ENCODE measurements around the gene HOXB2.
"Not testable (repeated sequence)": the region's sequence is repeated elsewhere in the genome, so short reads cannot be mapped to it uniquely, and the experiment has no call there.

Gene HOXB2

DNA sequence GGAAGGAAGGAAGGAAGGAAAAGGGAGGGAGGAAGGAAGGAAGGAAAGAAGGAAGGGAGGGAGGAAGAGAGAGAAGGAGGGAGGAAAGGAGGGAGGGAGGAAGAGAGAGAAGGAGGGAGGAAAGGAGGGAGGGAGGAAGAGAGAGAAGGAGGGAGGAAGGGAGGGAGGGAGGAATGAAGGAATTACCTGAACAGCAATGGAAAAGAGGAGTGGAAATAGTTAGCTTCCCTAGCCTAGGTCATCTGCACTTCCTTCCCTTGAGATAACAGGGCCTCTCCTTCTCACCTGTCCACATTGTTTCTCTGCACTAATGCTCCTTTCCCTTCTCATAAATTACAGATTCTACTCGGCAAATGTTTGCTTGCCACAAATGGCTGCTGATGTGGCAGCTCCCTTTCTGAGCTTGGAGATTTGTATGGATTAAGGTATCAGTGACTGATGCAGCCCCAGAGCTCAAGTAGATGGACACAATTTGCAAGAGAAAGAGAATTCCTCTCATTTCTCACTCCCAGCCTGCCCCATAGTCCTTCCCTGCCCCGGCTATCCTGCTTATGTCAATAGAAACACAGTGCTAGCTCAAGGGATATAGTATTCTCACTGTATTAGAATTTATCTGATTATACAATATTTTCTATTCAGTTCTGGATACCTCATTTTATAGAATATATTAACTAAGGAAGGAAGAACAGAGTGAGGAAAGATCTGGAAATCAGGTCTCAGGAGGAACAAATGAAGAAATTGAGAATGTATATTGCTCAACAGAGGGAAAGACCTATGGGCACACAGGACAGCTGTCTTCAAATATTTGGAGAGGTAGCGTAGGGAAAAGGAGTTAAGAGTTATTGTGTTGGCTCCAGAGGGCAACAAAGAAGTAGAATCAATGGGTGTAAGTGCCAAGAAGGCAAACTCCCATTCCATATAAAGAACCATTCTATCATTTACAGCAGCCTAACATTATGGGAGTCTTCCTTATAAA is 28.7 kb downstream of the HOXB2 start:
- DNase-seq (ENCODE audit: insufficient read length, low spot score): no peak
- FAIRE-seq: no peak

DNA sequence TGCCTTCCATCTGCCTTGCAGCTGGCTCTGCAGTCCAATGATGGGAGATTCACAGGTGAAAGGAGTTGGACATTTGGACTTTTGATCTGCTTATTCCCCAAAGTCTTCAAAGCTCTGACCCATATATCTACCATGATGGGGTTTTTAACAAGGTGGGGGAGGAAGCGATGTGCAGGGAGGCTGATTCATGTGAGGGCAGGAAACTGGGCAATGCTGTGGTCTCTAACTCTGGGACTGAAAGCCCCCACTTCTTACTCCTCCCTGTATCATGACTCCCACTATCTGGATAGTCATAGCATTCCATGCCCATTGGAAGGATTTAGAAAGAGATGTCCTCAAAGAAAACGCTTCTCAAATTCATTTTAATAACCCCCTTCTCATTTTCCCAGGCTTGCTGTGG is 30.4 kb downstream of the HOXB2 start:
- TF ChIP-seq, protein P1, sequence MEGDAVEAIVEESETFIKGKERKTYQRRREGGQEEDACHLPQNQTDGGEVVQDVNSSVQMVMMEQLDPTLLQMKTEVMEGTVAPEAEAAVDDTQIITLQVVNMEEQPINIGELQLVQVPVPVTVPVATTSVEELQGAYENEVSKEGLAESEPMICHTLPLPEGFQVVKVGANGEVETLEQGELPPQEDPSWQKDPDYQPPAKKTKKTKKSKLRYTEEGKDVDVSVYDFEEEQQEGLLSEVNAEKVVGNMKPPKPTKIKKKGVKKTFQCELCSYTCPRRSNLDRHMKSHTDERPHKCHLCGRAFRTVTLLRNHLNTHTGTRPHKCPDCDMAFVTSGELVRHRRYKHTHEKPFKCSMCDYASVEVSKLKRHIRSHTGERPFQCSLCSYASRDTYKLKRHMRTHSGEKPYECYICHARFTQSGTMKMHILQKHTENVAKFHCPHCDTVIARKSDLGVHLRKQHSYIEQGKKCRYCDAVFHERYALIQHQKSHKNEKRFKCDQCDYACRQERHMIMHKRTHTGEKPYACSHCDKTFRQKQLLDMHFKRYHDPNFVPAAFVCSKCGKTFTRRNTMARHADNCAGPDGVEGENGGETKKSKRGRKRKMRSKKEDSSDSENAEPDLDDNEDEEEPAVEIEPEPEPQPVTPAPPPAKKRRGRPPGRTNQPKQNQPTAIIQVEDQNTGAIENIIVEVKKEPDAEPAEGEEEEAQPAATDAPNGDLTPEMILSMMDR (IDR thresholded peaks at IDR 0.05; ENCODE audit: insufficient read depth, missing control alignments): no peak
- DNase-seq (ENCODE audit: insufficient read length, low spot score) (no peak), FAIRE-seq (no peak)

More for the DNA sequence above, 28.7 kb downstream of the HOXB2 start:
- TF ChIP-seq, protein P1 (IDR thresholded peaks at IDR 0.05; ENCODE audit: insufficient read depth, missing control alignments): no peak

DNA sequence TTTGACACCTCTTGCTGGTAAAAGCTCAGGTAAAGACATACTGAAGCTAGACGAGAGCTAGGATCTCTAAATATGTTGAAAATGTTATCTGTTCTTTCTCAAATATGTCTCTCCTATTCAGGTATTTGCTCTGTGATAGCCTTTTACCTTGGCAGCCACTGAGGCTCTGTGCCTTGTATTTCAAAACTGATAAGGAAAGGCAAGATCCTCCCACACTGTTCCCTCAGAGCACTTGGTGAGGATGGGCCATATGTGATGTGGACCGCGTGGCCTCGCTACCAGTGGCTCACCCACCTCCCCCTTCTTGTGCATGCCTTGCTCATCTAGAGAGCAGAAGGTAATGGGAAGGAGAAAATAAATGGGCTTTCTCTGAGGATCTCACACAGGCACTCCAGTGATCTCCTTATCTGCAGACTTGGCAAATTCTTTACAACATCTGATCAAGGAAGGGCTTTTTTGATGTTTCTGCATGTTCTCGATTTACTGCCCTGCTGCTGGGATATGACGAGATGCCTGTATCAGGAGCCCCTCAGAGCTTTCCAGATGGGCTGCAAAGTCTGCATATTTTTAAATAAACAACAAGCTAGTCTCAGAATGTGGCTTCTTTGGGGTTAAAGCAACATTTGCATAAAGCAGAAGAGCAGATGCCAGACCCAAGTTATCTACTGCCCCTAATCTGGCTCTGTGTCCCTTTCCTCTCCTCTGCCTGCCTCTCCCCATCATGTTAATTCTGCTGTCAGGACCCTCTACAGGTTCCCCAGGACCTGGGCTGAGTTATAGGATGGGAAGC is 31.0 kb downstream of the HOXB2 start:
- FAIRE-seq: no peak
- TF ChIP-seq, protein P1 (IDR thresholded peaks at IDR 0.05; ENCODE audit: insufficient read depth, missing control alignments): no peak

DNA sequence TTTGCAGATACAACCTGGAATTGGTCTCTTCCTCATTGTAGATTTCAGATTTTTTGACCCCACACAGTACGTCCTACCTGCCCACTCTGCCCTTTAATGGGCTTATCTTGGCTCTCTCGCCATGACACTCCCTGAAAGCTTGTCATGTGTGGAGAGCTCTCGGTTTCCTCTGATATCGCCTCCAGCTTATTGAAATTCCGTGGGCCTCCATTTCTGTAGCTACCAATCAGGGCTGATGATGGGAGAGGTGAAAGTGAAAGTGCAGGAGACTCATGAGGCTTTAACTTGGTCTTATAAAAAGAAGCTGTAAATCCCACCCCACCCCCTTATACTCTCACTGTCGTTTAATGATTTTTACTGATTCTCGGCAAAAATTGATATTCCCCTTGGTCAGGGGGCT is 31.8 kb downstream of the HOXB2 start:
- TF ChIP-seq, protein P1 (IDR thresholded peaks at IDR 0.05; ENCODE audit: insufficient read depth, missing control alignments): no peak
- no peak for FAIRE-seq
- no peak for DNase-seq (ENCODE audit: insufficient read length, low spot score)

More for the DNA sequence above, 31.0 kb downstream of the HOXB2 start:
- no peak for DNase-seq (ENCODE audit: insufficient read length, low spot score)

DNA sequence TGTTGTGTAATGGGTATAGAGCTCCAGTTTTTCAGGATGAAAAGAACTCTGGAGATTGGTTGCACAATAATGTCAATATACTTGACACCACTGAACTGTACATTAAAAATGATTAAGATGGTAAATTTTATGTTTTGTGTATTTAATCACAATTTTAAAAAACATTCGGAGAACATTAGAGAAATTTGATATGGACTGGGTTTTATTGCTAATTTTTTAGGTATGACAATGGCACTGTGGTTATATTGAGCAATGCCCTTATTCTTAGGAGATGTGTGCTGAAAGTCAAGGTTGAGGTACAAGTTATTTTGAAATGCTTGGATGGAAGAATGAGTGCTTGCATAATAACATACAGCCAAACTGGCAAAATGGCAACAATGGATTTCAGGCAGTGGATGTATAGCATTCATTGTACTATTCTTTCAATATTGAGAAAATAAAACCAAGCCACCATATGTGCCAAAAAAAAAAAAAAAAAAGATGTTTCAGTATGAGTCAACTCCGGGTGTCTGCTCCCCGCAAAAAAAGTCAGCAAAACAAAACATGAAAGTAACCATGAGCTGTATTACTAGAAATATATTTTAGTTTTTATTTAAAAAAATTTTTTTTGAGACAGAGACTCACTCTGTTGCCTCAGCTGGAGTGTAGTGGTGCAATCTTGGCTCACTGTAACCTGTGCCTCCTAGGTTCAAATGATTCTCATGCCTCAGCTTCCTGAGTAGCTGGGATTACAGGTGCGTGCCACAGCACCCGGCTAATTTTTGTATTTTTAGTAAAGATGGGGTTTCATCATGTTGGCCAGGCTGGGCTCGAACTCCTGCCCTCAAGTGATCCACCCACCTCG is 33.9 kb downstream of the HOXB2 start:
- TF ChIP-seq, protein P1 (IDR thresholded peaks at IDR 0.05; ENCODE audit: insufficient read depth, missing control alignments): no peak
- DNase-seq (ENCODE audit: insufficient read length, low spot score) (no peak), FAIRE-seq (no peak)

DNA sequence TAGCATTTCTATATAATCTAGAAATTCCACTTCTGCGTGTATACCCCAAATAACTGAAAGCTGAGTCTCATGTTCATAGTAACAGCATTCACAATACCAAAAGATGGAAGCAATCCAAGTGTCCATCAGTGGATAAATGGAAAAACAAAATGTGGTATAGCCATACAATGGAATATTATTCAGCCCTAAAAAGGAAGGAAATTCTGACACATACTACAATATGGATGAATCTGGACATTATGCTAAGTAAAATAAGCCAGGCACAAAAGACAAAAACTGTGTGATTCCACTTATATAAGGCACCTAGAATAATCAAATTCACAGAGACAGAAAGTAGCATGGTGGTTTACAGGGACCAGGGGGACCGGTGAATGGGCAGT is 34.5 kb downstream of the HOXB2 start:
- no peak for FAIRE-seq
- TF ChIP-seq, protein P1 (IDR thresholded peaks at IDR 0.05; ENCODE audit: insufficient read depth, missing control alignments): no peak
- no peak for DNase-seq (ENCODE audit: insufficient read length, low spot score)

DNA sequence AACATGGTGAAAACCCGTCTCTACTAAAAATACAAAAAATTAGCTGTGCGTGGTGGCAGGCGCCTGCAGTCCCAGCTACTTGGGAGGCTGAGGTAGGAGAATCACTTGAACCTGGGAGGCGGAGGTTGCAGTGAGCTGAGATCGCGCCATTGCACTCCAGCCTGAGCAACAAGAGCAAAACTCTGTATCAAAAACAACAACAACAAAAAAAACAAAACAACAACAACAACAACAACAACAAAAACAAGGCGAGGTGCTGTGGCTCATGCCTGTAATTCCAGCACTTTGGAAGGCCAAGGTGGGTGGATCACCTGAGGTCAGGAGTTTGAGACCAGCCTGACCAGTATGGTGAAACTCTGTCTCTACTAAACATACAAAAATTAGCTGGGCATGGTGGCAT is 35.2 kb downstream of the HOXB2 start:
- not testable (repeated sequence) for DNase-seq (ENCODE audit: insufficient read length, low spot score); FAIRE-seq
